Endodermal cell (in vitro differentiated cells): ENCODE results near the gene TARBP2. TPM values are rescaled to one million over a fixed set of nuclear protein-coding genes. Genes with fewer than 3 reads are reported as not detected.
"Not testable (repeated sequence)": the region's sequence is repeated elsewhere in the genome, so short reads cannot be mapped to it uniquely, and the experiment has no call there.

Source experiments
- DNase-seq: peaks from one replicate; pipeline ENCODE4 v3.0.0-alpha.2; 2017
- H3K27ac ChIP-seq: 2 replicates; pipeline ENCODE4 v1.5.1; 2013; ENCODE audit warnings: mild to moderate bottlenecking, low read depth, low read length, moderate library complexity
- H3K27me3 ChIP-seq: 2 replicates; pipeline ENCODE4 v1.6.1; 2013; ENCODE audit warnings: mild to moderate bottlenecking, low read length, moderate library complexity; ENCODE audit not compliant: insufficient read depth, control insufficient read depth, poor library complexity, severe bottlenecking
- H3K36me3 ChIP-seq: 2 replicates; pipeline ENCODE4 v1.7.0; 2013; ENCODE audit warnings: mild to moderate bottlenecking, low read length, moderate library complexity; ENCODE audit not compliant: control insufficient read depth, insufficient read depth
- H3K4me1 ChIP-seq: one replicate; pipeline ENCODE4 v1.7.0; 2013; ENCODE audit warnings: low read length; ENCODE audit not compliant: control insufficient read depth, insufficient read depth
- H3K4me3 ChIP-seq: 2 replicates; pipeline ENCODE4 v1.5.1; 2013; ENCODE audit warnings: mild to moderate bottlenecking, low read length, moderate library complexity
- H3K9ac ChIP-seq: 2 replicates; pipeline ENCODE4 v1.6.1; 2013; ENCODE audit warnings: mild to moderate bottlenecking, low read length, moderate library complexity; ENCODE audit not compliant: poor library complexity, severe bottlenecking; ENCODE audit errors: extremely low read depth
- H3K9me3 ChIP-seq: 2 replicates; pipeline ENCODE4 v1.6.1; 2013; ENCODE audit warnings: mild to moderate bottlenecking, low read length, moderate library complexity; ENCODE audit not compliant: control insufficient read depth
- H3K27ac Mint-ChIP-seq: 2 replicates; pipeline ENCODE4 v1.8.0; 2020; ENCODE audit warnings: mixed read lengths
- H3K27me3 Mint-ChIP-seq: 2 replicates; pipeline ENCODE4 v1.8.0; 2021; ENCODE audit warnings: mild to moderate bottlenecking, mixed read lengths; ENCODE audit not compliant: insufficient read depth
- H3K36me3 Mint-ChIP-seq: 2 replicates; pipeline ENCODE4 v1.8.0; 2020; ENCODE audit warnings: low read depth, mixed read lengths
- H3K4me1 Mint-ChIP-seq: 2 replicates; pipeline ENCODE4 v1.8.0; 2020; ENCODE audit warnings: mixed read lengths
- H3K4me3 Mint-ChIP-seq: 2 replicates; pipeline ENCODE4 v1.8.0; 2020; ENCODE audit warnings: mild to moderate bottlenecking, moderate library complexity, mixed read lengths
- H3K9me3 Mint-ChIP-seq: 2 replicates; pipeline ENCODE4 v1.8.0; 2020; ENCODE audit warnings: mild to moderate bottlenecking, mixed read lengths
- CTCF ChIP-seq: fragments of 200-600 bp; sonication (generic); conservative IDR thresholded peaks from 2 replicates; pipeline ENCODE4 v1.5.0; 2021; ENCODE audit warnings: antibody characterized with exemption, mild to moderate bottlenecking
- WGBS, 2 experiments: methylation state at CpG; one replicate each; pipeline versions ENCODE4 v1.1.5 to v1.1.7; 2013; ENCODE audit warnings: missing lambda C conversion rate in 2 of 2, mixed read lengths in 1 of 2; ENCODE audit not compliant: insufficient coverage in 1 of 2, insufficient read length in 1 of 2; 5-methylcytosine and 5-hydroxymethylcytosine counted together
- total RNA-seq, 2 donors: library from RNA; stranded (reverse); fragmentation: NEBNext Ultra II Directional in 1 of 2; extraction: Animal tissue kit (Norgen Biotek cat#: 25700) in 1 of 2; gene quantifications; 2 replicates in 1 of 2; 3 replicates in 1 of 2; pipeline ENCODE4 v1.2.1, GENCODE V29; 2021

TARBP2 gene
- total RNA-seq, 2 donors from 2014 or later = 48.4 to 60.3 TPM

GRCh38 chr12:53480491-53481442 lies 20.3 kb upstream of the TARBP2 start:
- DNase-seq = peak; percentile 54
- no peak overlapping the region for H3K4me3 ChIP-seq
- no peak for TF ChIP-seq CTCF
- peaks cover 95% of the 10 kb centered on the region for H3K36me3 ChIP-seq
- Mint-ChIP-seq H3K4me3 (no peak overlapping the region), H3K4me1 (peaks cover 46% of the 10 kb centered on the region), H3K27ac (peak overlapping the region; percentile 86), H3K36me3 (peaks cover 78% of the 10 kb centered on the region), H3K9me3 (no peaks in the 10 kb centered on the region), H3K27me3 (no peaks in the 10 kb centered on the region)
- H3K9me3 ChIP-seq = no peaks in the 10 kb centered on the region
- H3K9ac ChIP-seq = no peak overlapping the region
- no peak overlapping the region for H3K27ac ChIP-seq
- H3K27me3 ChIP-seq = no peaks in the 10 kb centered on the region
- peaks cover 31% of the 10 kb centered on the region for H3K4me1 ChIP-seq
- WGBS, 2 experiments = 80 to 97% methylated on average over 1 to 7 of the region's 12 CpGs

- 91 to 93% methylated on average over 5 to 6 of the region's 6 CpGs for WGBS, 2 experiments
- H3K9me3 ChIP-seq, H3K27ac ChIP-seq, H3K9me3 Mint-ChIP-seq, H3K9ac ChIP-seq, H3K4me3 ChIP-seq, H3K27me3 Mint-ChIP-seq, DNase-seq, H3K4me3 Mint-ChIP-seq, H3K27ac Mint-ChIP-seq, H3K27me3 ChIP-seq: not testable (repeated sequence)
- H3K4me1 Mint-ChIP-seq = peaks cover 39% of the 10 kb centered on the region
- H3K36me3 Mint-ChIP-seq = peaks cover 74% of the 10 kb centered on the region
- H3K4me1 ChIP-seq = peaks cover 25% of the 10 kb centered on the region
- peaks cover 93% of the 10 kb centered on the region for H3K36me3 ChIP-seq
These were observed 19.6 kb upstream of the TARBP2 start for GRCh38 chr12:53481458-53481857.

- DNase-seq = peak; percentile 85
- Mint-ChIP-seq H3K27ac (peak overlapping the region; percentile 91), H3K4me1 (peaks cover 33% of the 10 kb centered on the region), H3K9me3 (no peaks in the 10 kb centered on the region), H3K4me3 (no peak overlapping the region), H3K27me3 (no peaks in the 10 kb centered on the region), H3K36me3 (peaks cover 68% of the 10 kb centered on the region)
- Histone ChIP-seq H3K4me3 (no peak overlapping the region), H3K36me3 (peaks cover 93% of the 10 kb centered on the region), H3K27ac (no peak overlapping the region), H3K9me3 (no peaks in the 10 kb centered on the region), H3K9ac (no peak overlapping the region), H3K4me1 (peaks cover 25% of the 10 kb centered on the region), H3K27me3 (no peaks in the 10 kb centered on the region)
- TF ChIP-seq CTCF = peak; percentile 66
- WGBS, 2 experiments = 87 to 90% methylated on average over 4 to 8 of the region's 9 CpGs
These were observed 19.0 kb upstream of the TARBP2 start for GRCh38 chr12:53481939-53482586.
